ENCODE measurements around the gene PRSS48. TPM values are rescaled to one million over a fixed set of nuclear protein-coding genes. Genes with fewer than 3 reads are reported as not detected.

PRSS48 gene, protein sequence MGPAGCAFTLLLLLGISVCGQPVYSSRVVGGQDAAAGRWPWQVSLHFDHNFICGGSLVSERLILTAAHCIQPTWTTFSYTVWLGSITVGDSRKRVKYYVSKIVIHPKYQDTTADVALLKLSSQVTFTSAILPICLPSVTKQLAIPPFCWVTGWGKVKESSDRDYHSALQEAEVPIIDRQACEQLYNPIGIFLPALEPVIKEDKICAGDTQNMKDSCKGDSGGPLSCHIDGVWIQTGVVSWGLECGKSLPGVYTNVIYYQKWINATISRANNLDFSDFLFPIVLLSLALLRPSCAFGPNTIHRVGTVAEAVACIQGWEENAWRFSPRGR
- not detected in 2 replicates for polyA plus RNA-seq (2011; rRNA removed)
- polyA minus RNA-seq (2011; rRNA and poly(A)+ RNA removed), result not detected in 2 replicates

DNA sequence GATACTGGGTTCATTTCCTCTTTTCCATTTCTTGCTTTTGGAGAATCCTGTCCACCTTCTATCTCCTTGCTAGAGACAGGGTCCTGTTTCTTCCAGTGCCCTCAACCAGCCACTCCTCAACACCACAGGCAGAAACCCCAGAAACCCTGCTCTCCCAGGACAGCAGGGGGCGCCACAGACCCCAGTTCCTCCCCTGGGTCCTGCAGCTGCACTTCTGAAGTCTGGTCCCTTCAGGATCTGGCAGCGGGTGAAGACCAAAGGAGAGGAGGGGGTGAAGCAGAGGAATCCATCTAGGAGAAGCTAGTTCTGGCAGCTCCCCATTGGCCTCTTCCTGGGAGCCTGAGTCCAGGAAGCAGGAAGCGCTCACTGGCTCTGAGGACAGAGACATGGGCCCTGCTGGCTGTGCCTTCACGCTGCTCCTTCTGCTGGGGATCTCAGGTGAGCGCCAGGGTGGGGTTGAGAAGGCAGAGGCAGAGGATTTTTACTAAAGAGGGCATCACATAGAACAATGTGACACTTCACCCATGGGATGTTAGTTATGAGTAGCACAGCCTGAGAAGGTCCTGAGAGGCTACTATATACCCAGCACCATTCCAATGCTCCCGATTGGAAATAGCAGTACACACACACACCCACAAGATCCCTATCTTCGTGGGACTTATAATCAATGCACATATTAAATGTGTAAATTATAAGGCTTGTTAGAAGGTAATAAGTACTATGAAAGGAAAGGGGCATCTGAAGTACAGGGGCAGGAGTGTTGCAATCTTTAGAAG, at the start of gene PRSS48:
TSS of gene PRSS48 (plus strand) at position 375 of the 776 bp plus-strand sequence. CDS start at position 387, 12 bp downstream.
- DNase-seq (ENCODE audit: low read depth), result no peak
- no peaks in the 10 kb centered on the region for H3K27me3 ChIP-seq (ENCODE audit: control insufficient read depth, insufficient read depth, low read length)
- POLR2A ChIA-PET, result no interaction called here
- H3K4me3 ChIP-seq (ENCODE audit: low read depth, low read length), result no peak within 1 kb of the TSS
- H3K36me3 ChIP-seq (ENCODE audit: control insufficient read depth, insufficient read depth, low read length), result no peaks in the 10 kb centered on the region
- peak; percentile 88 for TF ChIP-seq CTCF (IDR thresholded peaks at IDR 0.05; ENCODE audit: insufficient read depth, low read depth, low read length)
- CTCF ChIA-PET, result interaction anchor here (0.5 to 2.3 kb wide), 23 partner anchors 9 to 327 kb away, joined by 3 to 15 read pairs (median 4); partner anchors contain the start of gene SH3D19

DNA sequence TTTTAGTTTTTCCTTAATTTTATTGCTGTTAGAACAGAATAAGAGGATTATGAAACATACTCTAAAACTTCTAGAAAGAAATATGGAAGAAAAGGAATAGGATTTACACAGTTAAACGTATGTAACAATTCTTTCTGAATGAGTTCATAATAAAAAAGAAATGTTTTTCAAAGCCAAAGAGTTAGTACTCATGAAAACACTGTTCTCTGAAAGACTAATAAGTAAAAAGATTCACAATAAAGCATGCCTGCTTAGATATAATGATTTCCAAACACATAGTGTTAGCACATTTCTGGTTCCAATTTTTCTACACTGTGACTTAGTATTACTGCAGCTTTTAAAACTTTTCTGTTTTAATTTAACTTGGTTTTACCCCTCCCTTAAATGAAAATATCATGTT, 49.8 kb upstream of the PRSS48 start:
- no peaks in the 10 kb centered on the region for H3K27me3 ChIP-seq (ENCODE audit: control insufficient read depth, insufficient read depth, low read length)
- ChIA-PET POLR2A (interaction anchor here (0.7 kb wide), 1 partner anchor 418 kb away, joined by 3 read pairs; no protein-coding TSS in a partner anchor), CTCF (interaction anchor here (1.2 kb wide), 1 partner anchor 109 kb away, joined by 3 read pairs; no protein-coding TSS in a partner anchor)
- DNase-seq (ENCODE audit: low read depth), result no peak
- no peak overlapping the region for H3K4me3 ChIP-seq (ENCODE audit: low read depth, low read length)
- TF ChIP-seq CTCF (IDR thresholded peaks at IDR 0.05; ENCODE audit: insufficient read depth, low read depth, low read length), result no peak
- H3K36me3 ChIP-seq (ENCODE audit: control insufficient read depth, insufficient read depth, low read length), result no peaks in the 10 kb centered on the region

- TF ChIP-seq CTCF (IDR thresholded peaks at IDR 0.05; ENCODE audit: insufficient read depth, low read depth, low read length), result no peak
- no peak overlapping the region for H3K4me3 ChIP-seq (ENCODE audit: low read depth, low read length)
- DNase-seq (ENCODE audit: low read depth), result peak; percentile 46
- no peaks in the 10 kb centered on the region for H3K27me3 ChIP-seq (ENCODE audit: control insufficient read depth, insufficient read depth, low read length)
- POLR2A ChIA-PET, result interaction anchor here (0.7 kb wide), 1 partner anchor 417 kb away, joined by 3 read pairs; no protein-coding TSS in a partner anchor
- CTCF ChIA-PET, result interaction anchor here (1.2 kb wide), 1 partner anchor 110 kb away, joined by 3 read pairs; no protein-coding TSS in a partner anchor
- H3K36me3 ChIP-seq (ENCODE audit: control insufficient read depth, insufficient read depth, low read length), result no peaks in the 10 kb centered on the region
Measured at GRCh38 chr4:151227731-151228130, 49.2 kb upstream of the PRSS48 start.

GRCh38 chr4:151228189-151229119, 48.5 kb upstream of the PRSS48 start:
- no peak for DNase-seq (ENCODE audit: low read depth)
- Histone ChIP-seq H3K27me3 (ENCODE audit: control insufficient read depth, insufficient read depth, low read length) (no peaks in the 10 kb centered on the region), H3K4me3 (ENCODE audit: low read depth, low read length) (no peak overlapping the region), H3K36me3 (ENCODE audit: control insufficient read depth, insufficient read depth, low read length) (no peaks in the 10 kb centered on the region)
- no peak for TF ChIP-seq CTCF (IDR thresholded peaks at IDR 0.05; ENCODE audit: insufficient read depth, low read depth, low read length)
- POLR2A ChIA-PET, result interaction anchor here (0.7 kb wide), 1 partner anchor 417 kb away, joined by 3 read pairs; no protein-coding TSS in a partner anchor
- CTCF ChIA-PET, result interaction anchor here (0.6 kb wide), 1 partner anchor 254 kb away, joined by 3 read pairs; no protein-coding TSS in a partner anchor

Measured in BJ (cell line).